ENCODE measurements around the gene LRRC7.

Gene LRRC7

DNA sequence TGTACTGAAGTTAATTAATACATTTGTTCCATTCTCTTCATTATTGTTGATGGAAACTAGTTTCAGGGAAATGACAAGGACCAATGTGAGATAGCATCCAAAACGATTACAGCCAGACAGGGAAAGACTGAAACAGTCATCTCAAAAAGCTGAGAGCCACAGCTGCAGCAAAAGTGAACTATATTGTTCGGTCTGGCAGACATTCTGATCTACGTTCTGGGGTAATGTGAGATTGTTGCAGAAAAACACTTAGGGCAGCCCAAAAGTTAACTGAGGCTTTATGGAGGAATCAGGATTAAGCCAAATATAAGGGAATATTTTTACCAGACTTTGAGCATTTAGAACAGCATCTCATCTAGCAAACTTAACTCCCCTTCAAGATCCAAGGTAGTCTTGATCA lies 524.8 kb downstream of the LRRC7 start:
- DNase-seq (ENCODE audit: low spot score): no peak

DNA sequence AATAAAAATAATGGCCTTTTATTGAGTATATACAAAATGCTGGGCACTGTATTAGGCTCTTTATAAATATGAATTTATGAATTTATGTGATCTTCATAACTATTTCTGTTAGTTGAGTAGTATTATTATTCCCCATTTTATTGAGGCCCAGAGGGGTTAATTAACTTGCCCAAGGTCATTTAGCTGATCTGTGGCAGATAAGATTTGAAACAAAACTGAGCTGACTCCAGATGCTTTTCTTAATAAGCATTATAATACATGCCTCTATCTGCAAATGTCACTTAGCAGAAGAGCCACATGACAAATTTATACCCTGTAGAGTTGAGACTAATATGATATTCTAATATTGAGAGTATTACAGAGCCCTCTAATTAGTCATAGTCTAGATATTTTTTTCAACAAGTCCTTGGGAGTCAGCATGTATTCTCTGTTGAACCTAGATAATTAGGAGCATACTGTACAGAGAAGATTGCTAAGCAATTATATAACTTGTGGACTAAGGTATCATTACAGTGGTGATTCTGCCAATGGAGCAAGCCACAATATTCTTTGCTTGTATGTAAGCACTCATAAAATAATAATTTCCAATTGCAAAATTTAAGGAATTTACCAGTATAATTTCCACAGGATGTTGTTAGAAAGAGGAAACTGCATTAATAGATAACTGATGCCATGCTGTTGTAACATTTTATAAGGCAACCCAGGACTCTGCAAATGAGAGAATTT lies 525.7 kb downstream of the LRRC7 start:
- DNase-seq (ENCODE audit: low spot score): no peak

DNA sequence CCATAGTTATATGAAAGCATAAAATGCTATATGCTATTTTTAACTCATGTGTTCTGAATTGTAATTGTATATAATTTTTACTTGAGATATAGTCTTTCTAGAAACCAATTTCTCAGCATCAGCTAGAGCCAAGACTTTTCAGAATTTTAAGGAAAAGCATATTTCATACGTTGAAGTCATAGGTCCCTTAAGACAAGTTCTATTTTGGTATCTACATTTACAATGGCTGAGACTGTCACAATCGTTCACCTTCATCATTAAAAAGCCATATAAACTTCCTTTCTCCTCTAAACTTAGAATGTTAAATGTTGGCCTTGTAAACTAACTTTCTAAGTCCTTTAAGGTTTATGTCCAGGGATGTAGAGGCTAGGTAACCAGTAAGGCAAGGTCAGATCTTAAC lies 533.5 kb downstream of the LRRC7 start:
- no peak for DNase-seq (ENCODE audit: low spot score)

DNA sequence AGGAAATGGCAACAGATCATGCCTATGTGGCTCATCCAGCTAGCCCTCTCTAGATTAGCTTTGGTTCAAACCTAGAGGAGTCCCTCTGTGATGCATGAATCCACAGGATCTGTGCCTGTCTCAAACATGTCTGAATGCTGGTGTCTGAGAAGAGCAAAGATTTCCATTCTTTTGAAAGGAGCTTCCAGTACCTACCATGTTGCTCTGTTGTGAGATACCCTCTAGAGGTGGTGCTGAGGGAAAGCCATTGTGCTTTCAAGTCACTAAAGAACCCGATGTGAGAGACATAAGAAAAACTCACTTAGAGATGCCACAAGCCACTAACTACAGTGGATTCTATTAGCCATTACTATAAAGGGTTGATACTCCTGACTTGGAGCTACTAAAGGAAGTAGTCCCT lies 534.1 kb downstream of the LRRC7 start:
- DNase-seq (ENCODE audit: low spot score): no peak

DNA sequence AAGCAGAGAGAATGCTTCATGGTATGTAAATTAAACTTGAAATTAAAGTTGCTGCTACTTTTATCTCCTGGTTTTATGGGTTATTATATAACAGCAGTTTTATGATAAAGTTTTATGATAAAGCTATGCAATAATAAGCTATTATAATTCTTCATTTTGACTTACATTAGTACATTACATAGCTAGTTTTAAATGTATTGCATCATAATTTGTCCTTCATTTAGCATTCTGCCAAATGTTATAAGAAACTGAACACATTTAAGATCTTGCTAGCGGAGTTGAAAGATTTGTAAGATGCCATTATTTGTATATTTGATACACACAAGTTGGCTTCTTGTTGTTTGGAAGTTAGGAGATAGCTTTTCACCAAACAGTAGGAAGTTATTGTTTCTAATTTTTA lies 536.0 kb downstream of the LRRC7 start:
- no peak for DNase-seq (ENCODE audit: low spot score)

DNA sequence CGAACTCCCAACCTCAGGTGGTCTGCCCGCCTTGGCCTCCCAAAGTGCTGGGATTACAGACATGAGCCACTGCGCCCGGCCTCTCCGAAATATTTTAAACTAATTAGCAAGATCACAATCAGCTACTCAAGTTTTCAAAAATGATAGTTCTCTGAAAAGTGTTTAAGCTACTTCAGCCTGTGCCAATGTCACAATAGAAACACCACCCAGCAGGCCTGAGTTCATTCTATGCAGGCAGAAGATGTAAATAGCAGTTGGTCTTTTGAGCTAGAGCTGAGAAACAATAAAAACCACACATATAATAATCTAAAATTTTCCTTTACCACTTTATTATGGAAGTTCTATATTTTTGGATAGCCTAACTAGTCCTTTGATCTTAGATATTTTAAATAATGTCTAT lies 541.5 kb downstream of the LRRC7 start:
- no peak for DNase-seq (ENCODE audit: low spot score)

DNA sequence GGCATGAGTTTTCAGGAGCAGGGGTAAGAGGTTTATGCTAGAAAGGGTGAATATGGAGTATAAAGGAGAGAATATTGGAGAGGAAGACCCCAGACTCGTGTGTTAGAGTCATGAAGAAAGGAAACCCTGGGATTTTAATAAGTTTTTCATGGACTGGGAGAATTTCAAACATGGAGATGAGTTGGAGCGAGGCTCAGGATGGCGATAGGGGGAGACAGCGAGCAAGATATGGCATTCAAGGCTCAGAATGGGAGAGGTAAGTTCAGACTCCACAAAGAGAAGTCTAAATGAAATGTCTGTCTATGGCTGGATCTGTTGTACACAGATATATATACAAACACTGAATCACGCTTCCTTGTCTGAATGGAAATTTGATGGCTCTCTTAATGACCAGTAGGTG lies 545.1 kb downstream of the LRRC7 start:
- no peak for DNase-seq (ENCODE audit: low spot score)

DNA sequence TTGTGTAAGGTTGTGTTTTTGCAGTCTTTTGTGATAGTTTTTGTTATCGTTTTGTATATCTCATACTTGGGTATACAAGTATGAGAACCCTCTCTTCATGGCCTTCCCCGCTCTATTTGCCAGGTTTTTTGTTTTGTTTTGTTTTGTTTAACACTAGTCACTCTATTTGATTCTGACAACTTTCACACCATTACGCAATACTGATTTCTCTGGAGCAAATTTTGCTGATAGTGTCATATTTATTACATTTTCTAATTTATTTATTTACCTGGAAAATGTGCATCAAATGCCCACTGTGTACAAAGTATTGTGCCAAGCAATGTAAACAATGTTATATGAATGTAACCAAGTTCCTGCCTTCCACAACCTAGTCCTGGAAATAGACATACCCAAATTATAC lies 547.6 kb downstream of the LRRC7 start:
- DNase-seq (ENCODE audit: low spot score): no peak

DNA sequence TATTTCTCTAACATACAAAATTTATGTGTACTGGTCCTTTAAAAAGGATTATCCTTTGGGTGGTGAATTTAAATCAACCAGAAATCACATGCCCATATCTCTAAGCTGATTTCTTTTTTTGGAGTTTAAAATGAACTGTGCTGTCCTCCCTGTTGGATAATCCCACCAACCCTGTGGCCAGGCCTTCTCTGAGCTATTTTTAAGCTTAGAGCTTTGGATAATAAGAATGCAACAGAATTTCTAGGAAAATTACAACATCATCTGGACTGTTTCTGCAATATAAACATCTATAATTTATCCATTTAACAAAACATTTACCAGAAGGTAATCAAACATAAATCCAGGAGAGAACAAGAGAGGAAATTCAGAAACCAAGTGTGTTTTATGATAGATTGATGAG lies 549.3 kb downstream of the LRRC7 start:
- no peak for DNase-seq (ENCODE audit: low spot score)

DNA sequence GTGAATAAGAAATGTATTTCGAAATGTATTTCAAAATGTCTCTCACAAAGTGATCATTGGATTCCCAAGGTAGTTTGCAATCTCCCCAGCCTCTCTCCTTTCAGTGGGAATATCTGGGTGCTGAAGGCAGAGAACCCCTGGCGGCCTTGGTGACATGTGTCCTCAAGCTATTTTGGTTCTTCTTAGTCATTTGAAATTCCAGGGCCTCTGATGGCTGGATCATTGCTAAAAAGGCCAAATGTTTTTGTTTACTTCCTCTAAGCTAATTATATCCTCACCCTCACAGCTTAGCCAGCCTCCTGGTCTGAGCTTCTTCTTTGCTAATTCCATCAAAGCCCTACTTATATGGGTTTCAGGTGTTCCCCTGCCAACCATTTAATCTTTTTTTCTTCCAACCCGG lies 566.4 kb downstream of the LRRC7 start:
- no peak for DNase-seq (ENCODE audit: low spot score)

DNA sequence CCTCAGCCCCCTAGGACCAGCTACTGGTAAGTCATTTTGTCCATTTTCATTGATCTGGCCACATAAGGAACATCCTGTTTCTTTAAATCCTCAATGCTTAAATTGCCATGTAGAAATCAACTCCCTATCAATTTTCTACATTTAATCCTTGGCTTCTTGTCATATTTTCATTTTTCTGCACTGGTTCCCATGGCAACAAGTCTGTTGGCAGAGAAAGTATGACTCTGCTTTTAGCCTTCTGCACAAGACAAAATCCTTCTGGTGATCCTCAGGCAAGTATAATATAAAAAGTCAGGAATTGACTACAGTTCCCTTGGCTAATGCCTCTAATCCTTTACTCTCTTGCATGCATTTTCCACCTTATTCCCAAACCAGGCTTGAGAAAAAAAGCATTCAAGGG lies 572.6 kb downstream of the LRRC7 start:
- no peak for DNase-seq (ENCODE audit: low spot score)

DNA sequence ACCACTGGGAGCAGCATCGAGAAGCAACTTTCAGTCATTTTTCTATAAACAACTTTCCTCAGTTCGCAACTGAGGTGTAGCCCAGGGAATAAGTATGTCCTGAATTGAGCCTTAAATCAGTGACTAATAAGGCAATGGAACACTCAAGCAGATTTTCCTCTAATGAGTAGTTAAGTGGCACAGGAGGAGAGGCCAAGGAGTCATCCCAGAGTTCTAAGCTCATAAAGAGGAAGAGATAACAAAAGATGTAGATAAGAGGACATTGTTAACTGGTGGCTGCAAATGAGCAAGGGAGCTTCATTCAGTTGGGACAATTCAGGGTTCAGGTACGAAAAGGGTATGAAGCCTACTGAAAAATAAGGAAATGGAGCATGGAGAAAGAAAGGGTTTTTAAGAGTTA lies 573.2 kb downstream of the LRRC7 start:
- no peak for DNase-seq (ENCODE audit: low spot score)

DNA sequence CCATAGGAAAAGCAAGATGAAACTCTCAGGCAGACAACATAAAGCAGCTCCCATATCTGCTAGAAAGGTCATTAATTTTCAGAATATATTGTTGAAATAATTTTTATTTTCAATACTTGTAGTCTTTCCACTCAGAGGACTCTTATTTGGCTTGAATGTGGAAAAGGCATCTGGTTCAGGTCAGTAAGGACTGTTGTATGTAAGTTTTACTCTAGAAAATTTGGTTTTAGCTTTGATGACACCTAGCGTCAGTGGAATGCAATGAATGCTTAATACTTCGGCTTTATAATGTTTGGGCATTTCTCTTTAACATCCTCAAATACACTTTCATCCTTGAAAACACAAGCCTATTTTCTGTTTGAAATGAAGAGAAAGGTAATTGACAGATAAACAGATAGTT lies 574.4 kb downstream of the LRRC7 start:
- DNase-seq (ENCODE audit: low spot score): no peak

DNA sequence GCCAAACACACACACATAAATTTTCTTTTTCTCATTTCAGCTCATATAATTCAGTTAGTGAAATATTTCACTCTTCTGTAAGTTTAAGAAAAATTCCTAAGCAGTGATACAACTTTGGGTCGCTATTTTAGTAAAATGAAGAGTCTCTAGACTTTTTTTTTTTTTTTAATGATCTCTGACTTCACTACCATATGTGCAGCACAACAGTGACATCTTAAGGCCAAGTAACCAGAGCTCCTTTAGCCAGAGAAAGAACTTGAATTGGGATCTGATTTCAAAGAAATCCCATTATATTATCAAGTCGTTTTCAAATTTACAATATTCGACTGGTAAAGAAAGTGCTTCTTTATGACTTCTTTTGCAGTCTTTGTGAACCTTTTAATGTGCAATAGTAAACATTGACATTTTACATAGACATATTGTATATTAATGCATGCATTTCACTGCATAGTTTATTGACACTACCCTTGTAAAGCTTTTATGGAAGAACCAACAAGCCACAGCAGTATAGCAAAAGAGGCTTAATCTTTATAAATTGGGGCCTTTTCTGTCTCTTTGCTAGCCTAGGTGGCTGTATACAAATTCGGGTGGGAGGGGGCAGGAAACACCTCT lies 575.4 kb downstream of the LRRC7 start:
- DNase-seq (ENCODE audit: low spot score): no peak

DNA sequence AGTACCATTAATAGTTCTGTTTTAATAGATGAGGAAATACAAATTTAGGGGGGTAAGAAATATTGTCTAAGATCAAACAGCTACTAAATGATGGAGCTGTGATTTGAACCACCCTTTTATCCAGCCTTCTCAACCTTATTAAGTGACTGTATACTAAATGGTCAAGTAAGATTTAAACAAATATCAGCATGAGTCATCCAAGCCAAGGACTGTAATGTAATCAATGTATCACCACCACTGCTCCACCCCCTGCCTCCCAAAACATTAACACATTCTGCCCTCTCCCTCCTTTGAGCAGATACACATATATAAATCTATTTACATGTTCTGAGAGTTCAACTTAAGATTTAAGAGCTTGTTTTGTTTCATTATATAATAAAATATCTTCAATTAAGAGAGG lies 578.8 kb downstream of the LRRC7 start:
- DNase-seq (ENCODE audit: low spot score): no peak

DNA sequence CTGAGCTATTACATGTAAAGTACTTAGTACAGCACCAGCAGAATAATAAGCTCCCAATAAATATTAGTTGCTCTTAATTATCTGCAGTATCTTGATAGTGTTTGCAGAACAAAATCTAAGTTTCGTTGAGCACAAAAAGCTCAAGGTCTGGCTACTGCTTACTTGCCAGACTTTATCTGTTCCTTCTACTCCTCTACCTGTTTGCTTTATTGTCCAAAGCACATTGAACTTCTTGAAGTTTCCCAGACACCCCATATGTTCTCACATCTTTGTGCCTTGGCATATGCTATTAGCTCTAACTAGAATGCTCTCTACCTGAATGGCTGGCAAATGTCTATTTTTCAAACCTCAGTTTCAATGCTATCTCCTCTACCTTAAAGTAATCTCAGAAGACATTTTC lies 582.7 kb downstream of the LRRC7 start:
- DNase-seq (ENCODE audit: low spot score): no peak

DNA sequence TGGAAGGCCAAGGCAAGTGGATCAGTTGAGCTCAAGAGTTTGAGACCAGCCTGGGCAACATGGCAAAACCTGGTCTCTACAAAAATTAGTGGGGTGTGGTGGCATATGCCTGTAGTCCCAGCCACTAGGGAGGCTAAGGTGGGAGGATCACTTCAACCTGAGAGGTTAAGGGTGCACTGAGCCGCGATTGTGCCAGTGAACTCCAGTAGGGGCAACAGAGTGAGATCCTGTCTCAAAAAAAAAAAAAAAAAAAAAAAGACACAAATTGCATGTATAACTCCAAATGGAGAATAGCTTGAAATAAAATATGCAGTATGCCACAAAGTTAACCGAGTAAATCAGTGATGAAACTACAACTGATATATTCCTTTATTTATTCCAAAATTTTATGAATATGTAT lies 586.0 kb downstream of the LRRC7 start:
- DNase-seq (ENCODE audit: low spot score): no peak

DNA sequence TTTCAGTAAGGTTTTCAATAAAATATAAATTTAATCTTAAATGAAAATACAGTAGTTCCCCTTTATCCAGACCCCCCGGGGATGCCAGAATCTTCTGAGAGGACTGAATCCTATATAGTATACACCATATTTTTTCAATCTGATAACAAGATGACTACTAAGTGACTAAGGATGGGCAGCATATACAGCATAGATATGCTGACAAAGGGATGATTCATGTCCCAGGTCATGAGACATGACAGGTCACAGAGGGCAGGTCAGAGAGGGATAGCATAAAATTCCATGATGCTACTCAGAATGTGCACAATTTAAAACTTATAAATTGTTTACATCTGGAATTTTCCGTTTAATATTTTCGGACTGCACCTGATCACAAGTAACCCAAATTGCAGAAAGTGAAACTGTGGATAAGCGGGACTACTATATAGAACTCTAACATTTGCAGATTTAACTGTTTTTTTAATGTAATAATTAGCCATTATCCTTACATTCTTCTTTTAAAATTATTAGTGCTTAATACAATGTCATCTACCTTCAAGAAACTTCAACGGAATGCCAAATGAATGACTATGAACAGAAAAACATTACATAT lies 588.9 kb downstream of the LRRC7 start:
- no peak for DNase-seq (ENCODE audit: low spot score)

DNA sequence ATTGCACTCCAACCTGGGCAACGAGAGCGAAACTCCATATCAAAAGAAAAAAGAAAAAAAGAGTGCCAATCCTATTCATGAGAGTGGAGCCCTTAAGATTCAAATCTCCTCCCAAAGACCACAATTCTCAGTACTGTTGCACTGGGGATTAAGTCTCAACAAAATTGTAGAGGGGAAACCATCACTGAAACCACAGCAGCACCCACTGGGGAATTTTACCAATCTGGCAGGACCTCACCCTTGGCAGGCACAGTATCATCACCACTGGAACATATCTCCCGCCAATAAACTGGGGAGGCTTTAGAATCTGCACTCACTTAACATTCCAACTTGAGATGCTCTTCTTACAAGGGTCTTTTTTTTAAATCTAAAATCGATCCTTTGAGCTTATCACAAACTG lies 596.6 kb downstream of the LRRC7 start:
- DNase-seq (ENCODE audit: low spot score): no peak

DNA sequence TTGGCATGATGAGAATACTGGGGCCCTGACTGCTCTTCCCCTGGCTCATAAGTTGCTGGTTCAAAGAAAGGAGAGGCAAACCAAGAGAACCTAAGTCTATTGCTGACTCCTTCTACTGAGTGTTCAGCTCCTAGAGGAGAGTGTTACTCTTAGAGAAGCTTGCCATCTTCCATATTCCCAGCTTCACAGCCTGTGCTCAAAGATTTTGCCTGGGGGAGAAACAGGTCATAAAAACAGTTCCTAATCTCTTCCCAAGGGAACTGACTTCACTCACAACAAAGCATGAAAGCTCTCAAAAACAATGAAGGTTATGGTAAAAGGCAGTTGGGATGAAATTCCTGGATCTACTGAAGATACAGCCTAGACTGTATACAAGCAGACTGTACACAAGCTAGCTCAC lies 600.6 kb downstream of the LRRC7 start:
- no peak for DNase-seq (ENCODE audit: low spot score)

DNA sequence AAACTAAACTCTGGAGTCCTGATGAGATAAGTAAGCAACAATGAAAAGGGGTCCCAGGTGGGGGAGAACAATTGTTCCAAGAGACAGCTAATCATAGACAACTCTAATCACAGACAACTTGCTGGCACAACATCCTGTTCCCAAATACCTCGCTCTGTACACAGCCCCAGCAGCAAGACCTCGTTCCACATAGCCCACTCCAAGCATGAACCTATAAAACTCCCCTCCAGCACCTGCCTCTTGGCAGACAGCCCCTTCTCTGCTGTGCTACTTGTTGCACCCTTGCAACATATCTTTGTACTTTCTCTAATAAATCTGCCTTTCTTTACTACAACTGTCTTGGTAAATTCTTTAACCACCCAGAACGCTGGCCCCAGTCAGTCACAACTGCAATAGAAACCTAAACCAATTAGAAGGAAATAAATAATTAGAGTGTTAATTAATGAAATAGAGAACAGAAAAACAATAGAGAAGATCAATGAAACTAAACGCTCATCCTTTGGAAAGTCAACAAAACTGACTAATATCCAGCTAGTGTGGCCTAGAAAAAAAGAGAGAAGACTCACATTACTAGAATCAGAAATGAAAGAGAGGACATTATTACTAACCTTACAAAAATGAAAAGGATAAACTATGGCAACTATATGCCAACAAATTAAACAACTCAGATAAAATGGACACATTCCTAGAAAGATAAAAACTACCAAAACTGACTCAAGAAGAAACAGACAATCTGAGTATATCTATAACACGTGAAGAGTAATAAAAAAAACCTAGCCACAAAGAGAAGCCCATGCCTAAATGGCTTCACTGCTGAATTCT lies 601.5 kb downstream of the LRRC7 start:
- no peak for DNase-seq (ENCODE audit: low spot score)

DNA sequence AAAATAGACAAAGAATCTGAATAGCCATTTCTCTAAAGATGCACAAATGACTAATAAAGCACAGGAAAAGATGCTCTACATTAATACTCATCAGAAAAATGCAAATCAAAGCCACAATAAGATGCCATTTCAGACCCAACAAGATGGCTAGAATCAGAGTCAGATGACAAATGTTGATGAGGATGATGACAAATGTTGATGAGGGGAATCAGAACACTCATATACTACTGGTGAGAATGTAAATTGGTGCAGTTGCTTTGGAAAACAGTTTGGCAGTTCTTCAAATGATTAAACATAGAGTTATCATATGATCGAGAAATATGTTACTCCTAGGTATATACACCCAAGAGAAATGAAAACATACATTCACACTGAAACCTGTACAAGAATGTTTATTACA lies 603.8 kb downstream of the LRRC7 start:
- DNase-seq (ENCODE audit: low spot score): no peak
